GM18951 (cell line): ENCODE measurements around the gene WDR11.

Source experiments
- POLR2A ChIP-seq: IDR thresholded peaks from 4 replicates; pipeline ENCODE4 v1.6.1; 2011; ENCODE audit warnings: mild to moderate bottlenecking; ENCODE audit not compliant: insufficient read length, insufficient read depth; ENCODE audit errors: extremely low read depth
- in situ Hi-C: fragments of 300-500 bp; cut with MboI; formaldehyde crosslinking; loops from one replicate; pipeline ENCODE4 v1.12.0; 2022; ENCODE audit warnings: low sequenced_read_pairs, mixed read lengths, inconsistent platforms; ENCODE audit not compliant: unreplicated experiment

Gene WDR11

GRCh38 chr10:120825878-120826769, 25.0 kb upstream of the WDR11 start:
- no peak for TF ChIP-seq POLR2A
- in situ Hi-C loops = no loop called here

- no peak for TF ChIP-seq POLR2A
- in situ Hi-C loops = no loop called here
Observed at GRCh38 chr10:120827251-120827875, 23.8 kb upstream of the WDR11 start.

DNA sequence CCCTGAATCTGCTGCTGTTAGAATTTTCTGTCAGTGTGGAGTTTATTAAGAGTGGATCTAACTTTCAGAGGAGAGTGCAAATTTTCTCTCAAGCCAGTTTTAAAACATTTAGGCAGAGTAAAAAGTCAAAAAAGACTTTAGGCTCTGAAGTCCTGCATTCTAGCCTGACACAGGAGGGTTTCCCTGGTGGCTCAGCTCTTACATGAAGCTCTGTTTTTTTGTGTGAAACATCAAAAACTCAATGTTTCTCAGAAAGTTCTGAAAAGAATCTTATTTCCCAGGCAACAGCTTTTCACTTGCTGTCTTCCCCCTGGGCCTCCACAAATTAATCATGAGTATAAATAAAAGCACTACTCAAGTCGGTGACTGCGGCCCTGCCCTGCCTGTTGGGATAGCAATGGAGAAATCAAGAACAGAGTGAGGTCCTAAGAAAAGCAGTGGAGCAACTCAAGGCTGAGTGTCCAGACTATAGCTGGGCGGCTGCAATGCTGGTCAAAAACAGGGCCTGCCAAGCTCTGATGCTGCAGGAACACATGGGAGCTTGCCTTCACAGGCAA, 22.3 kb upstream of the WDR11 start:
- in situ Hi-C loops = no loop called here
- no peak for TF ChIP-seq POLR2A

- in situ Hi-C loops = no loop called here
- TF ChIP-seq POLR2A = no peak
Observed at GRCh38 chr10:120832106-120832505, 19.1 kb upstream of the WDR11 start.

DNA sequence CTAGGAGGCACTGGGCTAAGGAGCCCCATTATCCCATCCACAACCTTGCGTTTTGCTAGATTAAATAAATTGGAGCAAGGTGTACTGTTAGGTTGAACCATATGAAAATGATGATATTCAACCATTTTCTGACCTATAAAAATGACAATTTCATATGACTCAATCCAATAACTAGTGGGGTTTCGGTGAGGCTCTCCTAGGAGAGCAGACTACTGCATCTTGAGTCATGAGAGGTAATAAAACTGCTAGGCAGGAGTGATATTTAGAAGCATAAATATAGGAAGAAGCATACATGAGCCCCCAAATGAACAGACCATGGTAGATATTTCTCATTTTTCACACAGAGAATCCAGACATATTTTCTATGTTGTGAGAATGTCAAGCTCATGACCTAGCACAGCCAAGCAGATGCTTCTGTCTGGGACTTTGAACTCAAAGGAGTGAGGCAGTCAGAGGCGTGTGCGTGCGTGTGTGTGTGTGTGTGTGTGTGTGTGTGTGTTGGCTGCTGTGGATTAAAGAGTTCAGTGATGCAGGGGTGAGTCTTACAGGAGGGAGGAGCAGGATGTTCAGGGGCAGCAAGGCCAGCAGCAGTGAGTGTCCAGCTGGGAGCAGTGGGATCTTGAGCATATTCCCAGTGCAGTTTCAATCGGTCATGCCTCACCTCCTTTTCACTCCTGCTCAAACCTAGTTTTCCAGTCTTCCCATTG, 17.8 kb upstream of the WDR11 start:
- no peak for TF ChIP-seq POLR2A
- in situ Hi-C loops = no loop called here

DNA sequence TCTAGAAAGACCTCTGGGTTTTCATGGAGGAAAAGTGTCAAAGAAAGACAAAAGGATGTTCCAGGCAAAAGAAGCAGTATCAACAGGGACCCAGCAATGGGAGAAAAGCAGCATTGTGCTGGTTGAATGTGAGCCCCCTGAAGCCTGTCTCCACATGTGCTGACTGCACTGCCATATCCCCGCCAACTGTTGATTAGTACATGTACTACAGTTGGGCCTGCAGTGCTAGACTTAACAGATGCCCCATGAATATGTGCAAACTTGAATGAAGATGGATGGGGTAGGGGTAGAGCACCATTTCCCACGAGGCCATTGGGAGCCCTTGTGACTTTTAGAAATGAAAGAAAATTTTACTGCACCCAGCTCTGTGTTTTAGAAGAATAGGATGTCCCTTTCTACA, 15.6 kb upstream of the WDR11 start:
- in situ Hi-C loops = no loop called here
- TF ChIP-seq POLR2A = no peak

- in situ Hi-C loops = no loop called here
- TF ChIP-seq POLR2A = no peak
Observed at GRCh38 chr10:120838941-120839340, 12.2 kb upstream of the WDR11 start.

GRCh38 chr10:120841522-120842189, 9.5 kb upstream of the WDR11 start:
- in situ Hi-C loops = no loop called here
- no peak for TF ChIP-seq POLR2A

GRCh38 chr10:120854388-120854787, 3.2 kb downstream of the WDR11 start:
- no peak for TF ChIP-seq POLR2A
- in situ Hi-C loops = no loop called here

GRCh38 chr10:120861178-120861855, 10.2 kb downstream of the WDR11 start:
- TF ChIP-seq POLR2A = no peak
- in situ Hi-C loops = no loop called here

GRCh38 chr10:120873741-120874140, 22.6 kb downstream of the WDR11 start:
- no peak for TF ChIP-seq POLR2A
- in situ Hi-C loops = no loop called here

GRCh38 chr10:120883071-120883470, 31.9 kb downstream of the WDR11 start:
- TF ChIP-seq POLR2A = no peak
- in situ Hi-C loops = no loop called here
